NT2/D1 (cell line): ENCODE results near the gene VWCE.

Source experiments
- YY1 ChIP-seq: IDR thresholded peaks from 2 replicates; pipeline ENCODE4 v1.6.1; 2011; ENCODE audit not compliant: insufficient read length, insufficient read depth
- ZNF274 ChIP-seq: IDR thresholded peaks from 2 replicates; pipeline ENCODE4 v1.6.1; 2011; ENCODE audit warnings: mild to moderate bottlenecking, low read depth, low read length

GRCh38 chr11:61268588-61269250, 26.4 kb downstream of the VWCE start:
- TF ChIP-seq YY1 (no peak), ZNF274 (no peak)
